DND-41 (cell line): Measurements from ENCODE around the gene FAM120C.

ENCODE experiments used
- CTCF ChIP-seq: IDR thresholded peaks from 2 replicates; pipeline ENCODE4 v1.5.1; 2012; ENCODE audit warnings: borderline replicate concordance, low read length, moderate library complexity, mild to moderate bottlenecking; ENCODE audit not compliant: poor library complexity, severe bottlenecking; ENCODE audit errors: extremely low read depth
- EZH2 ChIP-seq: IDR thresholded peaks from 3 replicates; pipeline ENCODE4 v1.6.1; 2012; ENCODE audit warnings: borderline replicate concordance, low read depth, mild to moderate bottlenecking, moderate library complexity, low read length, inconsistent platforms; ENCODE audit not compliant: severe bottlenecking

GRCh38 chrX:54044126-54044876 is 138.8 kb downstream of the FAM120C start, which contains the start of gene PHF8:
- TF ChIP-seq CTCF (no peak), EZH2 (no peak)
